ENCODE results near the gene PDLIM5.
A peak's percentile ranks its signal among the peaks of the same experiment; 100 is the strongest.

PDLIM5 gene

GRCh38 chr4:94561249-94562024, 109.7 kb downstream of the PDLIM5 start:
- DNase-seq (ENCODE audit: low spot score) = no peak

GRCh38 chr4:94562285-94562684, 110.5 kb downstream of the PDLIM5 start:
- no peak for DNase-seq (ENCODE audit: low spot score)

GRCh38 chr4:94564252-94564651, 112.5 kb downstream of the PDLIM5 start:
- no peak for DNase-seq (ENCODE audit: low spot score)

GRCh38 chr4:94566420-94566819, 114.7 kb downstream of the PDLIM5 start:
- DNase-seq (ENCODE audit: low spot score) = no peak

GRCh38 chr4:94567811-94568210, 116.1 kb downstream of the PDLIM5 start:
- no peak for DNase-seq (ENCODE audit: low spot score)

GRCh38 chr4:94570558-94570957, 118.8 kb downstream of the PDLIM5 start:
- DNase-seq (ENCODE audit: low spot score) = no peak

GRCh38 chr4:94571298-94571697, 119.6 kb downstream of the PDLIM5 start:
- DNase-seq (ENCODE audit: low spot score) = no peak

GRCh38 chr4:94571715-94572114, 120.0 kb downstream of the PDLIM5 start:
- no peak for DNase-seq (ENCODE audit: low spot score)

GRCh38 chr4:94574050-94574449, 122.3 kb downstream of the PDLIM5 start:
- no peak for DNase-seq (ENCODE audit: low spot score)

- DNase-seq (ENCODE audit: low spot score) = no peak
Measured at GRCh38 chr4:94574616-94575015, 122.9 kb downstream of the PDLIM5 start.

GRCh38 chr4:94575652-94576051, 123.9 kb downstream of the PDLIM5 start:
- DNase-seq (ENCODE audit: low spot score) = no peak

- DNase-seq (ENCODE audit: low spot score) = no peak
Measured at GRCh38 chr4:94576210-94576609, 124.5 kb downstream of the PDLIM5 start.

- DNase-seq (ENCODE audit: low spot score) = no peak
Measured at GRCh38 chr4:94577136-94577535, 125.4 kb downstream of the PDLIM5 start.

- DNase-seq (ENCODE audit: low spot score) = no peak
Measured at GRCh38 chr4:94578195-94578594, 126.5 kb downstream of the PDLIM5 start.

- no peak for DNase-seq (ENCODE audit: low spot score)
Measured at GRCh38 chr4:94581766-94582165, 130.0 kb downstream of the PDLIM5 start.

- DNase-seq (ENCODE audit: low spot score) = no peak
Measured at GRCh38 chr4:94582517-94582916, 130.8 kb downstream of the PDLIM5 start.

GRCh38 chr4:94583914-94584641, 132.3 kb downstream of the PDLIM5 start:
- no peak for DNase-seq (ENCODE audit: low spot score)

GRCh38 chr4:94588896-94589693, 137.4 kb downstream of the PDLIM5 start:
- DNase-seq (ENCODE audit: low spot score) = no peak

GRCh38 chr4:94590493-94590892, 138.8 kb downstream of the PDLIM5 start:
- DNase-seq (ENCODE audit: low spot score) = no peak

GRCh38 chr4:94591289-94591688, 139.5 kb downstream of the PDLIM5 start:
- no peak for DNase-seq (ENCODE audit: low spot score)

GRCh38 chr4:94595013-94595412, 143.3 kb downstream of the PDLIM5 start:
- DNase-seq (ENCODE audit: low spot score) = no peak

- DNase-seq (ENCODE audit: low spot score) = peak; percentile 37
Measured at GRCh38 chr4:94595880-94596483, 144.2 kb downstream of the PDLIM5 start.

Measured in hematopoietic multipotent progenitor cell treated with erythropoietin and hydrocortisone succinate and interleukin-3 and kit ligand, for 17 days (in vitro differentiated cells).